Measurements from ENCODE around the gene PIGN.

GRCh38 chr18:62072370-62072769, 114.5 kb downstream of the PIGN start:
- TF ChIP-seq POLR2AphosphoS5 (IDR thresholded peaks at IDR 0.05; ENCODE audit: low read depth, low read length), result no peak
- no peak for TF ChIP-seq POLR2A (IDR thresholded peaks at IDR 0.05; ENCODE audit: low read depth, low read length)

Data from GM12892 (cell line).